Thyroid gland (tissue), 4 donors: ENCODE measurements around the gene SMIM10L1. TPM values are rescaled to one million over a fixed set of nuclear protein-coding genes. Genes with fewer than 3 reads are reported as not detected.

Experiments
- DNase-seq, 2 donors: peaks; one replicate each; pipeline ENCODE4 v3.0.0-alpha.2; 2019
- H3K27ac ChIP-seq, 3 donors: fragments of 200-600 bp; sonication (generic); 1 replicate in 2 of 3; 2 replicates in 1 of 3; pipeline ENCODE4 v1.5.1; 2016 to 2019; ENCODE audit warnings: mild to moderate bottlenecking in 1 of 3, moderate library complexity in 1 of 3
- H3K27me3 ChIP-seq: fragments of 200-600 bp; sonication (generic); one replicate; pipeline ENCODE4 v1.5.1; 2019
- H3K36me3 ChIP-seq, 2 donors: fragments of 200-600 bp; sonication (generic); one replicate each; pipeline ENCODE4 v1.5.1; 2016 to 2019
- H3K4me1 ChIP-seq, 2 donors: fragments of 200-600 bp; sonication (generic); one replicate each; pipeline ENCODE4 v1.5.1; 2017 to 2019
- H3K4me3 ChIP-seq, 3 donors: fragments of 200-600 bp; sonication (generic); replicated peaks in 1 of 3; 1 replicate in 2 of 3; 2 replicates in 1 of 3; pipeline ENCODE4 v1.5.1; 2016; ENCODE audit warnings: mild to moderate bottlenecking in 1 of 3
- H3K9me3 ChIP-seq: fragments of 200-600 bp; sonication (generic); one replicate; pipeline ENCODE4 v1.5.1; 2017
- POLR2A ChIP-seq, 2 donors: fragments of 450-650 bp; IDR thresholded peaks; one replicate each; pipeline ENCODE4 v1.6.1; 2017; ENCODE audit warnings: antibody characterized with exemption in 2 of 2, mild to moderate bottlenecking in 2 of 2, moderate library complexity in 1 of 2
- WGBS, 2 donors: methylation state at CpG; one replicate each; pipeline ENCODE4 v1.1.5; 2017; 5-methylcytosine and 5-hydroxymethylcytosine counted together
- intact Hi-C: fragments of 100-400 bp; cut with DNase I; formaldehyde crosslinking; loops from one replicate; pipeline ENCODE4 v1.15.1; 2023
- total RNA-seq, 4 donors: library from RNA; depleted of rRNA; stranded (reverse); fragments of >200 nt; gene quantifications; one replicate each; pipeline ENCODE4 v1.2.3, GENCODE V29; 2016
- TF ChIP-seq, protein P1 (sequence below), 6 experiments: fragments of 200-600 bp in 3 of 6; fragments of 450-650 bp in 3 of 6; sonication (generic) in 3 of 6; IDR thresholded peaks; one replicate each; pipeline ENCODE4 v1.5.1; 2016 to 2019; ENCODE audit warnings: antibody characterized with exemption in 6 of 6, mild to moderate bottlenecking in 2 of 6, inconsistent platforms in 1 of 6, moderate library complexity in 1 of 6

Gene SMIM10L1
- total RNA-seq, 4 donors from 2014 or later = 8.0 to 14.0 (median 9.6) TPM

DNA sequence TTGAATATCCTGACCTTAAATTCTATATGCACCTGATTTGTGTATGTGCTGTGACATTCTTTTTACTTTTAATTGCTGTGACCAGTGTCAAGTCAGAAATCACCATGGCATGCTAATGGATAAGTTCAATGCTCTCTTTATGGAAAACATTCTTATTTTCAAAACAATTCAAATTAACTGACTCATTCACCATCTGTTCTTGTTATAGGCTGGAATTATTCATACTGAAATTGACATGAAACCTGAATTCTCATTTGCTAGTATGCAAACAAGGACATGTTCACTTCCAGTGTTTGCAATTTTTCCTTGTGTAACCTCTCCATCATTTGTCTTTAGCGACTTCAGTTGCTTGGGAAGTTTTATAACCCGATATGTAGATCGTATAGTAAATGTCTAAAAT, 36.7 kb upstream of the SMIM10L1 start, which contains the start of gene TAS2R30:
TSS of gene TAS2R30 (minus strand) at position 340 of the 400 bp plus-strand sequence. CDS start 400 bp downstream, outside the sequence.
- Histone ChIP-seq H3K36me3 (no peaks in the 10 kb centered on the region), H3K9me3 (no peaks in the 10 kb centered on the region), H3K4me1 (no peaks in the 10 kb centered on the region), H3K27ac (no peak within 1 kb of the TSS), H3K27me3 (no peaks in the 10 kb centered on the region), H3K4me3 (no peak within 1 kb of the TSS)
- intact Hi-C loops = no loop called here
- no peak for DNase-seq
- no peak for TF ChIP-seq POLR2A (IDR thresholded peaks at IDR 0.05)
- TF ChIP-seq, protein P1, sequence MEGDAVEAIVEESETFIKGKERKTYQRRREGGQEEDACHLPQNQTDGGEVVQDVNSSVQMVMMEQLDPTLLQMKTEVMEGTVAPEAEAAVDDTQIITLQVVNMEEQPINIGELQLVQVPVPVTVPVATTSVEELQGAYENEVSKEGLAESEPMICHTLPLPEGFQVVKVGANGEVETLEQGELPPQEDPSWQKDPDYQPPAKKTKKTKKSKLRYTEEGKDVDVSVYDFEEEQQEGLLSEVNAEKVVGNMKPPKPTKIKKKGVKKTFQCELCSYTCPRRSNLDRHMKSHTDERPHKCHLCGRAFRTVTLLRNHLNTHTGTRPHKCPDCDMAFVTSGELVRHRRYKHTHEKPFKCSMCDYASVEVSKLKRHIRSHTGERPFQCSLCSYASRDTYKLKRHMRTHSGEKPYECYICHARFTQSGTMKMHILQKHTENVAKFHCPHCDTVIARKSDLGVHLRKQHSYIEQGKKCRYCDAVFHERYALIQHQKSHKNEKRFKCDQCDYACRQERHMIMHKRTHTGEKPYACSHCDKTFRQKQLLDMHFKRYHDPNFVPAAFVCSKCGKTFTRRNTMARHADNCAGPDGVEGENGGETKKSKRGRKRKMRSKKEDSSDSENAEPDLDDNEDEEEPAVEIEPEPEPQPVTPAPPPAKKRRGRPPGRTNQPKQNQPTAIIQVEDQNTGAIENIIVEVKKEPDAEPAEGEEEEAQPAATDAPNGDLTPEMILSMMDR (IDR thresholded peaks at IDR 0.05) = no peak
- WGBS, 2 donors = 81 to 95% methylated on average over 3 of the region's 3 CpGs

DNA sequence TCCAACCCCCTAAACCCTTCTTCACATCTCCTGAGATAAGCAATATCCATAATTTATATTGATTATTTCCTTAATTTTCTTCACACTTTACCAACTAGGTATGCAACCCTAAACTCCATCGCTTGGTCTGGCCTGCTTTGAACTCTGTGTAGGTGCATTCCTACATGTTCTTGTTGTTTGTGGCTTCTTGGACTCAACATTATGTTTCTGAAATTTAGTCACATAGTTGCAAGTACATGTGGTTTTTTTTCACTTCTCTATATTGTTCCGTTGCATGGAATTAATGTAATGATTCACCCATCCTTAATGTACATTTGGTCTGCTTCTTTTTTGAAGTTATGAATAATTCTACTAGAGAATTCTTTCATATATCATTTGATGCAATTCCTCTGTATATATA, 34.9 kb upstream of the SMIM10L1 start:
- no peaks in the 10 kb centered on the region for H3K27me3 ChIP-seq
- no peaks in the 10 kb centered on the region for H3K36me3 ChIP-seq
- H3K4me1 ChIP-seq = no peaks in the 10 kb centered on the region
- DNase-seq = no peak
- intact Hi-C loops = no loop called here
- WGBS, 2 donors = 74 to 95% methylated on average over 2 of the region's 2 CpGs
- no peaks in the 10 kb centered on the region for H3K9me3 ChIP-seq
- H3K4me3 ChIP-seq = no peak overlapping the region
- H3K27ac ChIP-seq = no peak overlapping the region
- TF ChIP-seq, protein P1 (IDR thresholded peaks at IDR 0.05) = no peak
- no peak for TF ChIP-seq POLR2A (IDR thresholded peaks at IDR 0.05)

DNA sequence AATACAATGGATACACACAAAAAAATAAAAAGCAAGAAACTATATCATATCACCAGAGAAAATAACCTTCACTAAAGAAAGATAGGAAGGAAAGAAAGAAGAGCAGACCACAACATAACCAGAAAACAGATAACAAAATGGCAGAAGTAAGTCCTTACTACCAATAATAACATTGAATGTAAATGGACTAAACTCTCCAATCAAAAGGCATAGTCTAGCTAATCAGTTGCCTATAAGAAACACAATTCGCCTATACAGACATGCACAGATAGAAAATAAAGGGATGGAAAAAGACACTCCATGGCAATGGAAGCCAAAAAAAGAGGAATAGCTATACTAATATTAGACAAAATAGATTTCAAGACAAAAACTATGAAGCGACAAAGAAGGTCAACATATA, 27.6 kb upstream of the SMIM10L1 start:
- Histone ChIP-seq H3K36me3 (no peaks in the 10 kb centered on the region), H3K27ac (no peak overlapping the region), H3K4me1 (no peaks in the 10 kb centered on the region), H3K27me3 (no peaks in the 10 kb centered on the region), H3K4me3 (no peak overlapping the region), H3K9me3 (no peaks in the 10 kb centered on the region)
- 68 to 100% methylated on average over 2 of the region's 2 CpGs for WGBS, 2 donors
- intact Hi-C loops = no loop called here
- DNase-seq = no peak
- TF ChIP-seq, protein P1 (IDR thresholded peaks at IDR 0.05) = no peak
- TF ChIP-seq POLR2A (IDR thresholded peaks at IDR 0.05) = no peak

DNA sequence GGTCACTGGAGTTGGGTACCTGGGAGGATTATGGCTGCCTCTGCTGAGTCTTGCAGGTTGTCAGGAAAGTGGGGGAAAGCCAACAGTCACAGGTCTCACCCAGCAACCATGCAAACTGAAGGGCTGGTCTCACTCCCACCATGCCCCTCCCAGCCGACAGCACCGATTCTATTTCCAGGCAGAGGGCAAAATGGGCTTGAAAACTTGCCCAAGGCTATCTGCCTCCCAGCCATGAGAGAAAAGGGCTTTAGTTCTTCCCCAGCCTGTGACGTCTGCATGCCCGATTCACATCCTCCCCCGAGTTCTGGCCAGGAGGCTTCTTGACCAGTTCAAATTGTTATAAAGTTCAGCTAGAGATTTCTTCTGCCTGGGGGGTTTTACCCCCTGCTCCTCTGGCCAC, 26.7 kb upstream of the SMIM10L1 start:
- TF ChIP-seq, protein P1 (IDR thresholded peaks at IDR 0.05) = no peak
- no peak for TF ChIP-seq POLR2A (IDR thresholded peaks at IDR 0.05)
- H3K27me3 ChIP-seq = no peaks in the 10 kb centered on the region
- no peak overlapping the region for H3K27ac ChIP-seq
- no peak overlapping the region for H3K4me3 ChIP-seq
- H3K9me3 ChIP-seq = no peaks in the 10 kb centered on the region
- intact Hi-C loops = no loop called here
- WGBS, 2 donors = 96 to 100% methylated on average over 5 of the region's 5 CpGs
- no peak for DNase-seq
- H3K36me3 ChIP-seq = no peaks in the 10 kb centered on the region
- H3K4me1 ChIP-seq = no peaks in the 10 kb centered on the region

DNA sequence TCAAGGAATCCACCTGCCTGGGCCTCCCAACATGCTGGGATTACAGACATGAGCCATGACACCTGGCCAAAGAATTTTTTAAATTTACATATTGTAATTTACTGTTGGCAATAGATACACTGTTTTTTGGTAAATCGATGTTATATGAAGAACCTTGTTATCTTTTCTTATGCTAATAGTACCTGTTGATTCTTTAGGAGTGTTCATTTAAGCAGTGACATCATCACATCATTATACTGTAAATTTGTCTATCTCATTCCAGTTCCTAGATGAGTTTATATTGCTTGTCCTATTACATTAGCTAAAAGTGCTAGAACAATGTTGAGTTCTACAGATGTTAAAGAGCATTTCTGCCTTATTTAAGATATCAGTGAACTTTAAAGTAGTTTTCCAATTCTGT, 23.6 kb upstream of the SMIM10L1 start:
- no peaks in the 10 kb centered on the region for H3K27me3 ChIP-seq
- no peak for DNase-seq
- no peaks in the 10 kb centered on the region for H3K4me1 ChIP-seq
- no peak for TF ChIP-seq POLR2A (IDR thresholded peaks at IDR 0.05)
- TF ChIP-seq, protein P1 (IDR thresholded peaks at IDR 0.05) = no peak
- intact Hi-C loops = no loop called here
- H3K4me3 ChIP-seq = no peak overlapping the region
- 98% methylated on average over 1 of the region's 1 CpG for WGBS, 2 donors
- H3K9me3 ChIP-seq = no peaks in the 10 kb centered on the region
- no peaks in the 10 kb centered on the region for H3K36me3 ChIP-seq
- H3K27ac ChIP-seq = no peak overlapping the region
